GM18951 (cell line): ENCODE data around the gene OR51D1.

Experiments
- POLR2A ChIP-seq: IDR thresholded peaks from 4 replicates; pipeline ENCODE4 v1.6.1; 2011; ENCODE audit warnings: mild to moderate bottlenecking; ENCODE audit not compliant: insufficient read length, insufficient read depth; ENCODE audit errors: extremely low read depth
- in situ Hi-C: fragments of 300-500 bp; cut with MboI; formaldehyde crosslinking; loops from one replicate; pipeline ENCODE4 v1.12.0; 2022; ENCODE audit warnings: low sequenced_read_pairs, mixed read lengths, inconsistent platforms; ENCODE audit not compliant: unreplicated experiment

Gene OR51D1, protein sequence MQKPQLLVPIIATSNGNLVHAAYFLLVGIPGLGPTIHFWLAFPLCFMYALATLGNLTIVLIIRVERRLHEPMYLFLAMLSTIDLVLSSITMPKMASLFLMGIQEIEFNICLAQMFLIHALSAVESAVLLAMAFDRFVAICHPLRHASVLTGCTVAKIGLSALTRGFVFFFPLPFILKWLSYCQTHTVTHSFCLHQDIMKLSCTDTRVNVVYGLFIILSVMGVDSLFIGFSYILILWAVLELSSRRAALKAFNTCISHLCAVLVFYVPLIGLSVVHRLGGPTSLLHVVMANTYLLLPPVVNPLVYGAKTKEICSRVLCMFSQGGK

DNA sequence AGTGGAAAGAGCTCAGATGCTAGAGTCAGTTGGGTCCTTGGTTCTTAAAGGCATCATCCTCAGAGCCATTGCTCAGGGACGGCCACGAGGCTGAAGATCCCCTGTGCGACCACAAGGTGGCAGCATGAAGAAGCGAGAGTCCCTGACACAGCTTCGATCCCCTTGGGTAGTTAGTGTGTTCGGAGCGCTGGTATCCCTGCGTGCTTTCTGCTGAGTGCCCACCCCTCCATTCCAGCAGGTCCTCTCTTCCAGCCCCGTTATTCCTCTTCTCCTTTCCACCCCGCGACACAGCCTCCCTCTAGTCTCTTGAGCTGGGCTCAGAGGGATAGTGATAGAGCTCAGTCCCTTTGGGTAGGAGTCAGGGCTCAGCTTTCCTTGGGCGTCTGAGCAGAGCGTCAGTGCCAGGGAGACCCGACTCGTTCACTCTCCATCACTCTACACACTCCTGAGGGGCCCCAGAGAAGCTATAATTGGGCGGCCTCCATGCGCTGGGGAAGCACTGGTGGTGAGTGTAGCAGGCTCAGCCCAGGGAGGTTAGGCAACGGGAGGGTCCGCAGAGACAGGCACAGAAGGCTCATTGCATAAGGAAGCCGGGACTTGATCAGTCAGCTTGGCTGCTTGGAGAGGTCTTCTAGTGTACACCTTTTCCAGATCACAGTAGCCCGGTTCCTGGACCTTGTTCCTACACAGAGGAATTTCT is at the start of gene OR51D1:
OR51D1 (plus strand) TSS at position 516 of the 700 bp plus-strand sequence. CDS start 2,314 bp downstream, outside the sequence.
- in situ Hi-C loops = loop anchor here (10.0 kb wide), 1 partner anchor 368 kb away; no protein-coding TSS in a partner anchor
- no peak for TF ChIP-seq POLR2A

DNA sequence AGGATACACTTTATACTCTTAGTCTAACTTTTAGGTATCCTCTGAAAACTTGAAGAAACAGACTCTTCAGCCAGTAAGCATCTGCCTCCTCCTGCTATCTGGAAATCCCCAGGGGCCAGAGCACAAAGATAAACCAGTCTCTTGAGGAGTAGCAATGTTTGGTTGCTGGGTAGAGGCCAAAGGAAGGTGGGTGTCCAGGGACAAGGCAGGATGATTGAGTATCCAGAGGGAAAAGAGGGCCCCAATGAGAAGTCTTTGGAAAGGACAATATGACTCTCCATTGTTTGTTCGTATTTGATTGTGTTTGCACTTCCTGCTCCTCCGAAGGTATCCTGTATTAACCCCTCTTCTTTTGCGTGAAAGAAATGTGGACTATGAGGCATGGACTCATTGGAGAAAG is 48.3 kb upstream of the OR51D1 start:
- in situ Hi-C loops = no loop called here

DNA sequence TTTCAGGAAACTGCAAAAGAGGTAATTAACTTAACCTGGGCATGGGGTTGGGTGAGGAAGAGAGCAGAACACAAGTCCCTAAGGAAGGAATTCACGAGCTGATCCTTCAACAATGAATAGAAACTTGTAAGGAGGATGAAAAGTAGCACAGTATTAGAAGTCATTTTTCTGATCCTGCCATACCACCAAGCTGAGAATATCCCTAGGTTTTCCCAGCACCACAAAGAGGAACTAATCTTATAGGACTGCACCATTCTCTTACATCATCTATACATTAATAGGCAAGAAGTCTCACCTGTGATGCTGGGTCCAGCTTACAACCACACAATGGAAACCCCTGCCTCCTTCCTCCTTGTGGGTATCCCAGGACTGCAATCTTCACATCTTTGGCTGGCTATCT is 43.5 kb upstream of the OR51D1 start, which contains the start of gene OR52I1:
OR52I1 (plus strand) TSS at position 301 of the 400 bp plus-strand sequence; CDS start at position 301, 0 bp downstream.
- in situ Hi-C loops = no loop called here
- TF ChIP-seq POLR2A = no peak

More for the DNA sequence above, 48.3 kb upstream of the OR51D1 start:
- no peak for TF ChIP-seq POLR2A

GRCh38 chr11:4605057-4605456 is 32.2 kb upstream of the OR51D1 start:
- in situ Hi-C loops = loop anchor here (25.0 kb wide), 1 partner anchor 782 kb away; the partner anchor contains the start of gene OR51M1
- no peak for TF ChIP-seq POLR2A

- no peak for TF ChIP-seq POLR2A
- in situ Hi-C loops = loop anchor here (25.0 kb wide), 1 partner anchor 781 kb away; the partner anchor contains the start of gene OR51M1
These were observed 30.9 kb upstream of the OR51D1 start for GRCh38 chr11:4606231-4607015.

DNA sequence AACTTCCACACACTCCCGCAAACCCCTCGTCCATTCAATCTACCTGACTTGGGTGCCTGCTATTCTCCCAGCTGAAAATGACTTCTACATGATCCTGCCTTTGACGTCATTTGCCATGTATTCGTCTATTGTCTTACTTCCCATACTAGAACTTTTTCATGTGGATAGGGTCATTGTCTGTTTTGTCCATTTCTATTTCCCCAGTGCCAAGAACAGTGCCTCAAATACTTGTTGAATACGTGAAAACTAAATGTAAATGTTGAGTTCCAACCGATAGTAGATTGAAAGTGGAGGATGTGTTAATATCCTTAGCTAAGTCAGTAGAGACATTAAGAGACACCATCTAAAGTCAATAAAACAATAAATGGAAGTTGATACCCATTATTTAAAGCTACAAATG is 30.2 kb upstream of the OR51D1 start:
- in situ Hi-C loops = loop anchor here (25.0 kb wide), 1 partner anchor 780 kb away; the partner anchor contains the start of gene OR51M1
- no peak for TF ChIP-seq POLR2A

GRCh38 chr11:4607781-4608666 is 29.3 kb upstream of the OR51D1 start, which contains the start of gene TRIM68:
Gene TRIM68, minus strand, starts transcription at chr11:4608231. Its CDS starts 2,727 bp downstream, at chr11:4605504.
- peak; percentile 79 for TF ChIP-seq POLR2A
- in situ Hi-C loops = loop anchor here (25.0 kb wide), 1 partner anchor 779 kb away; the partner anchor contains the start of gene OR51M1

DNA sequence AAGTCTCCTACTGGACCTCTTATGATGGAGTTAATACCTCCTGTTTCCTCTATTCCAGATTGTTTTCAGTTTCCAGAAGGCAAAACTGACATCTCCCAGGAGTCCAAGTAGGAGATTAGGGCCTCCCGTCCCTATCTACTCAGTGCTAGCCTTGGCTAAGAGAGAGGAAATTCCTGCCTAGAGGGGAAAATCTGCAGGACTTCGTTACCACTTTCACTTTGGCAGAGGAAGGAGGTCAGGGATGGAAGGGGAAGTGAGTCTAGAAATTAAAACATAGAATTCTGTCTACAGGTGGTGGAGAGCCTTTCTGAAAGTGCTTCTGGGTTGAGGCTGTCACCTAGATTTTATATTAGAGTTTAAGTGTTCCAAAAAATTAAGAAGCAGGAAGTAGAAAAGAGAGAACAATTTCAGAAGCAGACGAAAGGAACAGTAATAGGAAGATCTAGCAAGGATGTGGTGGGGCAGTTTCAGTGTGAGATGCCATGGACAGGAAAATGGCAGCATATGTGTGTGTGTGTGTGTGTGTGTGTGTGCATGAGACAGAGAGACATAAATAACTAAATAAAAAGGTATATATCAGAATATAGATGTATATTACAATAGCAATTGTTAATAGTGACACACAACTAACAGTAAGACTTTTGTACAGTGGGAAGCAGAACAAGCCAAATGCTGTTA is 26.9 kb upstream of the OR51D1 start:
- TF ChIP-seq POLR2A = no peak
- in situ Hi-C loops = loop anchor here (25.0 kb wide), 1 partner anchor 777 kb away; the partner anchor contains the start of gene OR51M1

DNA sequence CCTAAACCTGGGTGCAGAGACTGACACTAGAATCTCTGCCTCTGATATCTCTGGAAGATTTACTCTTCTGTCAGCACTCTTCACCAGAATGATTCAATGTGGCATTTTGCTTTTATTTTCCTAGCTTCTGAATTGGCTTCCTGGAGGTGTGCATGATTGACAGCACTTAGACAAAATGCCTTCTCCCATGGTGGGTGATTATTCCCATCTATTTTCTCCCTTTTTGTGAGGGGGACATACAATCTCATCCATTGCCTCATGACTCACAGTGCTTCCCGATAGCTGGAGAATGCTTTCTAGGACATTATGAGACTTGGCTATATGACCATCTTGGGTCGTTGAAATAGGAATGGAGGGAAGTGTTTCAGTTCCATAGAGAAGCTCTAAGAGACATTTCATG is 25.3 kb upstream of the OR51D1 start:
- TF ChIP-seq POLR2A = no peak
- in situ Hi-C loops = loop anchor here (25.0 kb wide), 1 partner anchor 775 kb away; the partner anchor contains the start of gene OR51M1

DNA sequence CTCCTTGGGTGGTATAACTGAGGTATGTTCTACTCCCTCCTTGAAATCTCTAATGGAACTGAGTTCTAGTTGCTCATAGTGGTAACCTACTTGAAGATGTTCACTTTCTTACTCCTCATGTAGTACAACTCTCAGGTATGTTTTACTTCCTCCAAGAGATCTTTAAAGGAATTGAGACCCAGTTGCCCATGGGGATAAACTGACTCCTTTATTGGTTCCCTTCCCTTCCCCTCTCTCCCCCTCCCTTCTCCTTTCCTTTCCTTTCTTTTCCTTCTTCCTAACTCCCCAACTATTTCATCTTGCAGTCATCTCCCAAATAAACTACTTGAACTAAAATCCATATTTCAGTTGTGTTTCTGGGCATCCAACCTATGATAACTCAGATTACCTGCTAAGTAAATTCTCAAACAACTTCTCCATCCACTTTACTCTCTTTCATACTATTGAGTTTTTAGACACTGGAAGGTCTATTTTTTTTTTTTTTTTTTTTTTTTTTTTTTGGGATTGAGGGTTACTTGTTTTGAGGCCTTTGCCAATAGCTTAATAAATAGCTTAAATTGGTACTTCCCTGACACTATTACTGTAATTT is 21.3 kb upstream of the OR51D1 start:
- in situ Hi-C loops = loop anchor here (25.0 kb wide), 1 partner anchor 771 kb away; the partner anchor contains the start of gene OR51M1
- no peak for TF ChIP-seq POLR2A

- in situ Hi-C loops = loop anchor here (25.0 kb wide), 1 partner anchor 768 kb away; the partner anchor contains the start of gene OR51M1
- no peak for TF ChIP-seq POLR2A
These were observed 17.8 kb upstream of the OR51D1 start for GRCh38 chr11:4619514-4619913.
